ENCODE measurements around the gene BIRC6. TPM values are rescaled to one million over a fixed set of nuclear protein-coding genes. Genes with fewer than 3 reads are reported as not detected.

Gene BIRC6
- total RNA-seq, 1 donor from 2014 or later, result 73.0 TPM

DNA sequence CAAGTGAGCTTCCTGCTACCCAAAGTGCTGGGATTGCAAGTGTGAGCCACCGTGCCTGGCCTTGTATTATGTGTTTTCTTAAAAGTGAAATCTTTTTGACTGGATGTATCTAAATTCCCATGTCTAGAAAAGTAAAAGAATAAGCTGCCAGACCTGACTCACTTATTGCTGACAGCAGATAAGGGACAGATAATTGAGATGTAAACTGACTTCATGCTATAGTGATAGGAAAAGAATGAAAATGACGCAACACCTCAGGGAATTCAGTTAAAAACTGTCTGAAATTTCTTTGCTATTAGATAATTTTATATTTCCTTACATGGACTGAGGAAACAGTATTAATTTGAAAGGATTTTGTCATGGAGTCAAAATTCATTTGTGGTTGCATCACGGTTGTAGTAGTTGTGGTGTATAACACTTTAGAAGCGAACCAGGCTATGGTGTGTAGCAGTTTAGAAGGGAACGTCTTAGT, 290.4 kb downstream of the BIRC6 start:
- Histone ChIP-seq H3K27me3 (ENCODE audit: control insufficient read depth, insufficient read depth, low read length) (no peaks in the 10 kb centered on the region), H3K4me3 (ENCODE audit: low read depth, low read length) (no peak overlapping the region), H3K36me3 (ENCODE audit: control insufficient read depth, insufficient read depth, low read length) (peaks cover 2% of the 10 kb centered on the region)
- DNase-seq (ENCODE audit: low read depth), result no peak
- TF ChIP-seq, protein P1, sequence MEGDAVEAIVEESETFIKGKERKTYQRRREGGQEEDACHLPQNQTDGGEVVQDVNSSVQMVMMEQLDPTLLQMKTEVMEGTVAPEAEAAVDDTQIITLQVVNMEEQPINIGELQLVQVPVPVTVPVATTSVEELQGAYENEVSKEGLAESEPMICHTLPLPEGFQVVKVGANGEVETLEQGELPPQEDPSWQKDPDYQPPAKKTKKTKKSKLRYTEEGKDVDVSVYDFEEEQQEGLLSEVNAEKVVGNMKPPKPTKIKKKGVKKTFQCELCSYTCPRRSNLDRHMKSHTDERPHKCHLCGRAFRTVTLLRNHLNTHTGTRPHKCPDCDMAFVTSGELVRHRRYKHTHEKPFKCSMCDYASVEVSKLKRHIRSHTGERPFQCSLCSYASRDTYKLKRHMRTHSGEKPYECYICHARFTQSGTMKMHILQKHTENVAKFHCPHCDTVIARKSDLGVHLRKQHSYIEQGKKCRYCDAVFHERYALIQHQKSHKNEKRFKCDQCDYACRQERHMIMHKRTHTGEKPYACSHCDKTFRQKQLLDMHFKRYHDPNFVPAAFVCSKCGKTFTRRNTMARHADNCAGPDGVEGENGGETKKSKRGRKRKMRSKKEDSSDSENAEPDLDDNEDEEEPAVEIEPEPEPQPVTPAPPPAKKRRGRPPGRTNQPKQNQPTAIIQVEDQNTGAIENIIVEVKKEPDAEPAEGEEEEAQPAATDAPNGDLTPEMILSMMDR (IDR thresholded peaks at IDR 0.05; ENCODE audit: insufficient read depth, low read length, poor library complexity, severe bottlenecking), result no peak

DNA sequence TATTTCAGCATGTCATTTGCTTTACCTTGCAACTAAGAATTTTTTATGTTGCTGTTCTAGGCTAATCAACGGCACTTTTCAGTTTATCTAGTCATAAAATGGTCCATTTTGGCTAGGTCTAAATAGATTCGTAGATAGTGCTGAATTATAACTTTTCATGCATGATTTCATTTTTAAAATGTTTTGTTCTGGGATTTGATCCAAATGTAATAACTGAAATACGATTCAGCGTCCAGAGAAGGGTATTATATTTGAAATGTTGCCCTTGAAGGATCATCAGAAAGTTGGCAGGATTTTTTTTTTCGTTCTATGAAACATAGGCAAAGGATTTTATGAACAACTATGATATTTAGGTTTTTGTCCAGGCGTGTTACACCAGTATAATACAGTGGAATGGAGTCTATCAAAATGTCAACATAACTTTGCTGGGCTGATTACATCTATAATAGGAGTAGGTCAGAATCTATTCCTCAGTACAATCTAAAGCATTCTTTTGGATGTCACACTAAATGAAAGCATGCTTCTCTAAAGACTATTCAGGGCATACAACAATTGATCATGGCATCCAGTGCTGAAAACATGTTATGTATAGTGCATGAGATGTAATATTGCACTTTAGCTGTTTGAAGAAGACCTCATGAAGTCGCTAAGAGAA, 295.9 kb downstream of the BIRC6 start:
- DNase-seq (ENCODE audit: low read depth), result no peak
- no peaks in the 10 kb centered on the region for H3K27me3 ChIP-seq (ENCODE audit: control insufficient read depth, insufficient read depth, low read length)
- H3K4me3 ChIP-seq (ENCODE audit: low read depth, low read length), result no peak overlapping the region
- TF ChIP-seq, protein P1 (IDR thresholded peaks at IDR 0.05; ENCODE audit: insufficient read depth, low read length, poor library complexity, severe bottlenecking), result no peak
- peaks cover 2% of the 10 kb centered on the region for H3K36me3 ChIP-seq (ENCODE audit: control insufficient read depth, insufficient read depth, low read length)

DNA sequence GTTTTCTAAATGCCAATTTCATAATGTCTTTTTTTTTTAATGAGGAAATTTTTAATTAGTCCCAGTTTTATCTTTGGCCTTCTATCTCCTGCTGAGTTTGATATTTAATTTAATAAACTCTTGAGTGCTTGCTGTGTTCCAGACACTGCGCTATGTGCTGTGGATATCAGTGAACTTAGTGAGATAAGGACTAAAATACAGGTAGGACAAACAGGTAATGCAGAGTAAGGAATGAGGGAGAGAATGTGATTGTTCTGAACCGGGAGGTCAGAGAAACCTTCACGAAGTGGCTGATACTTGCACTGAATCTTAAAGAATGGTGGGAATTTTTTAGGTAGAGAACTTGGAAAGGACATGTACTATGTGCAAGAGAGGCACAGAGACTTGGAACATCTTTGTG, 299.2 kb downstream of the BIRC6 start:
- Histone ChIP-seq H3K36me3 (ENCODE audit: control insufficient read depth, insufficient read depth, low read length) (no peaks in the 10 kb centered on the region), H3K27me3 (ENCODE audit: control insufficient read depth, insufficient read depth, low read length) (no peaks in the 10 kb centered on the region), H3K4me3 (ENCODE audit: low read depth, low read length) (no peak overlapping the region)
- no peak for DNase-seq (ENCODE audit: low read depth)
- TF ChIP-seq, protein P1 (IDR thresholded peaks at IDR 0.05; ENCODE audit: insufficient read depth, low read length, poor library complexity, severe bottlenecking), result no peak

DNA sequence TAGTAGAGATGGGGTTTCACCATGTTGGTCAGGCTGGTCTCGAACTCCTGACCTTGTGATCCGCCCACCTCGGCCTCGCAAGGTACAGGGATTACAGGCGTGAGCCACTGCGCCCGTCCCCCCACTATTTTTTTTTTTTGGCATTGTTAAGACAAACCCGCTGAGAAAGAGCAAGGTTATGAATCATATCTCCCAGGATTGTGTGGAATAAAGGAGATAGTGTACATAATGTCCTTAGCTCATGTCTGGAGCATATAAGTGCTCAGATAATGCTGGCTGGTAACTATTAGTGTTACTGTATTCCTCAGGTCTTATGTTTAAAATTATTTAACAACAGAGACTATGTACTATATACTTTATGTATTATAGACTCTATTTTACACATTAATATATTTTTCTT, 307.0 kb downstream of the BIRC6 start:
- TF ChIP-seq, protein P1 (IDR thresholded peaks at IDR 0.05; ENCODE audit: insufficient read depth, low read length, poor library complexity, severe bottlenecking), result no peak
- no peaks in the 10 kb centered on the region for H3K36me3 ChIP-seq (ENCODE audit: control insufficient read depth, insufficient read depth, low read length)
- no peaks in the 10 kb centered on the region for H3K27me3 ChIP-seq (ENCODE audit: control insufficient read depth, insufficient read depth, low read length)
- no peak for DNase-seq (ENCODE audit: low read depth)
- H3K4me3 ChIP-seq (ENCODE audit: low read depth, low read length), result no peak overlapping the region

DNA sequence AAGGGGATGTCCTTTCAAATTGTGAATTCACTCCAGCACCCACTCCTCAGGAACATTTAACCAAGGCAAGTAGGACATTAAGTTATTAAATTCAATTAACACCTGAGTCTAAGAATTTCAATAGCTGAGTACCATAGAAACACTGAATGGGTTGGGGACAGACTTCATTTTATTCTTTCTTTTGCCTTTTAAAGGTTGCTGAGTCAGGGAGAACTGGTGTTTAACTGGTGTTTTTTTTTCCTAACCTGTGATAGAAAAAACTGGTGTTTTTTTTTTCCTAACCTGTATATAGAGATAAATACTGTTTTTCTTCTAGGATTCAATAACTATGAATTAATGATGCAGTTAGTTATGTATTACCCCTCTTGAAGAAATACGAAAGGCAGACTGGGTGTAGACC, 309.9 kb downstream of the BIRC6 start:
- DNase-seq (ENCODE audit: low read depth), result no peak
- no peaks in the 10 kb centered on the region for H3K36me3 ChIP-seq (ENCODE audit: control insufficient read depth, insufficient read depth, low read length)
- TF ChIP-seq, protein P1 (IDR thresholded peaks at IDR 0.05; ENCODE audit: insufficient read depth, low read length, poor library complexity, severe bottlenecking), result no peak
- H3K4me3 ChIP-seq (ENCODE audit: low read depth, low read length), result no peak overlapping the region
- no peaks in the 10 kb centered on the region for H3K27me3 ChIP-seq (ENCODE audit: control insufficient read depth, insufficient read depth, low read length)

DNA sequence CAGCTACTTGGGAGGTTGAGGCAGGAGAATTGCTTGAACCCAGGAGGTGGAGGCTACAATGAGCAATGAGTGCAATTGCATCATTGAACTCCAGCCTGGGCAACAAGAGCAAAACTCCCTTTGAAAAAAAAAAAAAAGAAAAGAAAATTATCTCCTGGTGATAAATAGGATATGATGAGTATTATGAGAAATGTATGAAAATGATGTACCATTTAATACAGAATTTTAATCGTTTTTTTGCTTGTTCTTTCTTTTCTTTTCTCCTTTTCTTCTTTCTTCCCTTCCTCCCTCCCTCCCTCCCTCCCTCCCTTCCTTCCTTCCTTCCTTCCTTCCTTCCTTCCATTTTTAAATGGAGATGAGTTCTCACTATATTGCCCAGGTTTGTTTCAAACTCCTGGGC, 311.4 kb downstream of the BIRC6 start:
- TF ChIP-seq, protein P1 (IDR thresholded peaks at IDR 0.05; ENCODE audit: insufficient read depth, low read length, poor library complexity, severe bottlenecking), result no peak
- no peaks in the 10 kb centered on the region for H3K27me3 ChIP-seq (ENCODE audit: control insufficient read depth, insufficient read depth, low read length)
- DNase-seq (ENCODE audit: low read depth), result no peak

More for the DNA sequence above, 311.4 kb downstream of the BIRC6 start:
- Histone ChIP-seq H3K4me3 (ENCODE audit: low read depth, low read length) (no peak overlapping the region), H3K36me3 (ENCODE audit: control insufficient read depth, insufficient read depth, low read length) (no peaks in the 10 kb centered on the region)
